ENCODE data around the gene PTCH2.
"Not testable (repeated sequence)": the region's sequence is repeated elsewhere in the genome, so short reads cannot be mapped to it uniquely, and the experiment has no call there.

PTCH2 gene

GRCh38 chr1:44846985-44847384, 3.9 kb upstream of the PTCH2 start:
- DNase-seq: no peak

GRCh38 chr1:44842486-44842861, 579 bp downstream of the PTCH2 start:
- no peak for DNase-seq

GRCh38 chr1:44839576-44839975, 3.5 kb downstream of the PTCH2 start:
- no peak for DNase-seq

DNA sequence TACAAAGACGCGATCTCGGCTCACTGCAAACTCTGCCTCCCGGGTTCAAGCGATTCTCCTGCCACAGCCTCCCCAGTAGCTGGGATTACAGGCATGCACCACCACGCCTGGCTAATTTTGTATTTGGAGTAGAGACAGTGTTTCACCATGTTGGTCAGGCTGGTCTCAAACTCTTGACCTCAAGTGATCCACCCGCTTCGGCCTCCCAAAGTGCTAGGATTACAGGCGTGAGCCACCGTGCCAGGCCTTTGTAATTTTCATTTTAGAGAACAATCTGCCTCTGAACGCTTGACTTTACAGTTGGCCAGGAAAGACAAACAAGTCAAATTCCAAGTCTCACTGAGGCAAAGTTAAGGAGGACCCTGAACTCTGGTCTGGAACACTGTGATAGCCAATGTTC, 4.8 kb downstream of the PTCH2 start:
- not testable (repeated sequence) for DNase-seq

DNA sequence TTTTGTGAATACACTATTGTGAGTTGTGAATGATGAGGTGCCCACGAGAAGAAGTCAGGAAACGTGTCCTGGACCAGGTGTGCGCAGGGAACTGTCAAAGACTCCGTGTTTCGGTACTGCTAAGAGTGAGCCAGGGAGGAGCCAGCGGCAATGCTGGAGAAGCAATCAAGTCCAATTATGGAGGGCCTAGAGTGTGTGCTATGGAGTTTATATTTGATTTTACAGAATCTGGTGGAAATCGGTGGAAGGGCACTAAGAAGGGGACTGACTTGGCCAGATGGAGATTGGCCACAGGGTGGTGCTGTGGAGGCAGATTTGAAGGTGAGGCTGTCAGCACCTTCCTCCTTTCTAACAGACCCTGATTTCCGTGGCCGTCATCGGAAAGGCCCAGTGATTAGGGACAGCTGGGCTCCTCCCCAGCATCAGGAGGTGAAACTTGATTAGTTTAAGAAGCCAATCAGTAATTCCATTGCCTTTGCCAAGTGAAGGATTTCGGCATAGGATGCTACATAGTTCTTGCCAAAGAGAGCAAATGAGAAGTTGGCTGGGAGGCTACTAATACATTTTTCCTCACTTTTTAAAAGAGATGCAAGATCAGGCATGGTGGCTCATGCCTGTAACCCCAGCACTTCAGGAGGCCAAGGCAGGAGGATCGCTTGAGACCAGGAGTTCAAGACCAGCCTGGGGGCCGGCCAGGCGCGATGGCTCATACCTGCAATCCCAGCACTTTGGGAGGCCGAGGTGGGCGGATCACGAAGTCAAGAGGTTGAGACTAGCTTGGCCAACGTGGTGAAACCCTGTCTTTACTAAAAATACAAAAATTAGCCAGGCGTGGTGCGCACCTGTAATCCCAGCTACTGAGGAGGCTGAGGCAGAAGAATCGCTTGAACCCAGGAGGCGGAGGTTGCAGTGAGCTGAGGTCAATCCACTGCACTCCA, 7.0 kb downstream of the PTCH2 start:
- peak; percentile 61 for DNase-seq

GRCh38 chr1:44834328-44834727, 8.7 kb downstream of the PTCH2 start:
- DNase-seq: no peak

DNA sequence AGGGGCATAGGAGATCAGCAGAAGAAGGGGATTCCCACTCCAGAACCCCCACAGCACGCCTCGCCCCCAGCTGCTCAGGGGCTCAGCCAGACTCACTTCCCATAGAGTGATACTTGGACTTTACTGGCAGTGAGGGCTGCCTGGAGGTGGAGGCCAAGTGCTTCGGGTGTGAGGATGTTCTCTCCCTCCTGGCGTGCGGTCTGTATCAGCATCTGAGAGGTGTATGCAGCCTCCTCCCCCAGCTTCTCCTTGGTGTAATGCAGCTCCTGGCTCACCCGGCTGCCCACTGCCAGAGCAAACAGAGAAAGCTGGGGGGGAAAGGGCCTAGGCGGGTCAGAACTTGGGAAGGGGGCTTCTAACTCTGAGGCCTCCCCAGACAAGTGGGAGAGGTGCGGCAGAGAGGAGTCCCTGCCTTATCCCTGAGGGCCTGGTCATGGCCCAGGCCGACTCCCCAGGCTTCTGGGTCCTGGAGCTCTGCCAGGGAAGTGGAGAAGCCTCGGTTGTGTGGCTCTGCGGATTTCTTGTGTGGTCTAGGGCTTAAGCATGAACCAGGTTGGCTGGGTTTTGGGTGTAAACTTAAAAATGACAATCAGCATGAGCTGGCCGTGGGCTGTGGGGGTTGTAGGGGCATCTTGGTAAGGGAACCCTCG, 10.9 kb downstream of the PTCH2 start:
- DNase-seq: no peak

DNA sequence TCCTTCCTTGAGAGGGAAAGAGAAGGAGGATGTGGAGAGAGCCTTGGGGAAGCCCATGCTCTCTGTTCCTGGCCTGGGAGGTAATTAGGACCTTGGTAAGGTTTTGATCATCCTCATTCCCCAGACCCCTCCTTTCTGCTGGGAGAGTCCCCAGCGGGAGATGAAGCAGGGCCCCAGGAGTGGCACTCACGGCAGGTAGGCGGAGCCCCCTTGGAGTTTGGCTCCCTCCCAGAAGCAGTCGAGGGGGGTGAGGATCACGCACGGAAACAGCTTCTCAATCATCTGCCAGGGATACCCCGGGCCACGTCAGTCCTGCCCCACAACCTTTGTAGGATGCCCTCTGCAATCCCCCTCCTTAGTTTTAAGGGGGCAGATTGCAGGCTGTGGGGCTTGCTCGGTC, 11.5 kb downstream of the PTCH2 start:
- DNase-seq: no peak

DNA sequence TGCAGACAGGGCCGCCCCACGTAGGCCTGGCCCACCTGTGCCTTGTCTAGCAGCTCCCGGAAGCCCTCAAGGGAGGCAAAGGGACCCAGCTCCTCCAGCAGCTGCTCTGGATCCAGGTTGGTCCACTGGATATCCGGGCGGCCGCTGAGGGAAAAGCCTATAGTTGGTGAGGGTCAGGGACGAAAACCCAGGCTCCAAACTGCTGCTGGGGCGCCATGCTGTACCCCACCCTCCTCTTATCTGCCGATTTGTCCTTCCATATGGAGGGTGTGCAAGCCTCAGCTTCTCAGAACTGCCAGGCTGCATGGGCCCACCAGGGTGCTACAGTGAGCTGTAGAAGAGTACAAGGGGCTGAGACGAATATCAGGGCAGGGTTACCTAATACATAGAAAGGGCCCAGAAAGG, 12.2 kb downstream of the PTCH2 start:
- no peak for DNase-seq

DNA sequence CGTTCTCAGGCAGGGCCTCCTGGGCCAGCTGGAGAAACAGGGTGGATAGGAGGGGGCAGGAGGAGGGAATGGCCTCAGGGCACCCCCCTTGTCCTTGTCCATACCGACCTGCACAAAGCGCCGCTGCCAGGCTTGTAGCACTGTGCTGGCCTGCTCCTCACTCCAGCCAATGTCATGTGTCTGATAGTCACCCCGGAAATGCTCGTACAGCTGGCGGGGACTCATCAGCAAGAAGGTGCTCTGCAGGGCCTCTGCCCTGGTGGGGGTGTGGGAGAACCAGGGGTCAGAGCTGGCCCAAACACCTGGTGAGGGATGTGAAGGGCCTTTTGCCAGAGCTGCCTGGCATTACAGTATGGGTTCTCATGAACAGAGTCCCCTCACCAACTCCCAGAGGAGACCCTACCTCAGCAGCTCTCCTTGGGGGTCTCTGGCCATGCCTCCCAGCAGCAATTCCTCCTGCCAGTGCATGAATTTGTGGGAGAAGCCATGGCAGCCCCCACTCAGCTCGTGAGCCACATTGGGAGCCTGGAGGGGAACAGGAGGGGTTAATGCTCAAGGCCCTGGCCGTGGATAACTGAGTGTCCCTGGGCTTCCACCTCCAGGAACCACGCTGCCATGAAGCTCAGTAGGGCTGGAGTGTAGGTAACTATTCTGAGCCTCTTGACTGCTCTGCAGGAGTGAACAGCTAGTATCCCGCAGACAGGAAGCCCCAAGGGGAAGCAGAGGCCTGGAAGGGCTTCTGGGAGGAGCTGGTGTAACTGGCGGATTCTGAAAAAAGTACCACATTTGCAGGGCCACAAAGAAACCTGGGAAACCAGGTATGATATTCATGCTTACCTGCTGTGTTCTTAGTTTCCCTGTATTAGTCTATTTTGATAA, 13.3 kb downstream of the PTCH2 start:
- DNase-seq: no peak

DNA sequence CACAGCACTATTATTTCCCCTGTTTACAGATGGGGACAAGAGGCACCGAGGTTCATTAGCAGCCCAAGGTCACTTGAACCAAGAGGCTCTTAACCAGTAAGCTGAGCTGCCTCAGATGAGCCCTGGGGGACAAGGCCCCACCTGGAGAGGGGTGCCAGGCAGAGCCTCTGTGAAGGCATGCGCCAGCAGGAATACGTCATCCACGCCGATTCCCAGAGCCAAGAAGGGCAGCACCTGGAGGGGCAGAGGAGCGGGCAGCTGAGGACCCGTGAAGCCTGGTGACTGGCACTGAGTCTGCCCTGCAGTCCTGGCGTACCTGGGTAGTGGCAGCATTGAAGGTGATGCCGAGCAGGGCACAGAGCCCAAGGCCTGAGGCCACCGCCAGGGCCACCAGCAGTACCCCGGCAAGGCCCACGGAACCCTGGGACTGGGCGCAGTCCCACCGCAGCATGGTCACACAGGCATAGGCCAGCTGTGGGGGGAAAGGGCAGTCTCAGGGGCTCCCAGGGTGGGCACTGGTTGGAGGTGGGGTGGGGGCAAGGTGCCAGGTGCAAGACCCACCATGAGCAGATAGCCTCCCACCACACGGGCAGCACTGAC, 14.1 kb downstream of the PTCH2 start:
- no peak for DNase-seq

GRCh38 chr1:44828003-44828651, 14.9 kb downstream of the PTCH2 start:
- DNase-seq: no peak

- no peak for DNase-seq
These were observed 15.7 kb downstream of the PTCH2 start for GRCh38 chr1:44827197-44828002.

DNA sequence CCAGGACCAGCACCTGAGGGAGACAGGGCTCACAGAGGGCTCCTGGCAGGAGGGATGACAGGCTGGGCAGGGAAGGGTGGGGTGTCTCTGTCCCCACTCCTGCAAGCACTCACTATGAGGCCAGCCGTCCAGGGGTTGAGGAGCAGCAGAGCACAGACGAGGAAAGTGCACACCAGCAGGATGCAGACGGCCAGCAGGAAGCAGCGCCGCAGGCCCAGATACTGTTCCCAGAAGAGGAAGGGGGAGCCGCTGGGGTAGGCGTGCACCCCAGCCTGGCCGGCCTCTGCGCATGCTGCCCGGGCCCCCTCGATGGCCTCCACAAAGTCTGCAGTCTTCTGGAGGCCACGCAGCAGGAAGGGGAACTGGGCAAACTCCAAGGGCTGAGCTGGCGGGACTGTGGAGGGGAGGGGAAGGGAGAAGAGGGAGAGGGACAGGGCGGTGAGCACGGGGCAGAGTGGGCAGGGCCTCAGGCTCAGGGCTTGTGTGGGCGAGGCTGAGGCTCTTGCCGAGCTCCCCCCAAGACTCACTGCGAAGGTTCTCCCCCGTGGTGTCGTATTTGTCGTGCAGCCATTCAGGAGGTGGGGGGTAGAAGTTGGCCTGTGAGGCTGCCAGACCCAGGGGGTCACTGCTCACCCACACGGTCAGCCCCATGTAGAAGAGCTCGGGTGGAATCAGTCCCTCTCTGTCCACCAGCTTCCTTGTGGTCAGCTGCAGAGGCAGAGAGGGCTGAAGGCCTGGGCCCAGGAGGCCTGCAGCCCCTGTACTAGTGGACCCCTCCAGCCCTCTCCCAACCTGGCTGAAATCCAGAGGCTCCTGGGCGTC, 16.5 kb downstream of the PTCH2 start:
- DNase-seq: no peak

- not testable (repeated sequence) for DNase-seq
These were observed 18.7 kb downstream of the PTCH2 start for GRCh38 chr1:44824392-44824791.

DNA sequence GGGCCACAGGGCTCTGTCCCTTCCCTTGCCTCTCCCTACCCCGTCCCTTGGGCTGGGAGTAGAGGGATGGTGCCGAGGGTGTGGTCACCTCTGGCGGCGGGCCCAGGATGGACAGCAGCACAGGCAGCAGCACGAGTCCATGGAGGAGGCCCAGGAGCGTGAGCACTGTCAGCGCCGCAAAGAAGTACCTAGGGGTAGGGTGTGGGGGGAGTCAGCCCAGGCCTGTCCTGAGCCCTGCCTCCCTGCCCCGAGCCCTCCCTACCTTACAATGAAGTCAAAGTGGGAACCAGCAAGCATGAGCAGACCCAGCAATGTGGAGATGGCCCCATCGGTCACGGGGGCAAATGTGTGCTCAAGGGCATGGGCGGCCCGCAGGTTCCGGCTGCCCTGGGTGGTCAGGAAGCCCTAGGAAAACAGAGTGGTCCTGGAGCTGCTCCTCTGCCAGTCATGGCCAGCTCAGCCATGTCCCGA, 20.0 kb downstream of the PTCH2 start:
- DNase-seq: no peak

GRCh38 chr1:44822131-44822701, 20.8 kb downstream of the PTCH2 start:
- no peak for DNase-seq

GRCh38 chr1:44821240-44821715, 21.8 kb downstream of the PTCH2 start:
- DNase-seq: no peak
